Neuronal stem cell (in vitro differentiated cells): ENCODE data around the gene PARD6A.

Experiments
- DNase-seq: peaks from one replicate; pipeline ENCODE4 v3.0.0-alpha.2; 2013; ENCODE audit warnings: low spot score
- H2AFZ ChIP-seq: one replicate; pipeline ENCODE4 v1.6.1; 2013; ENCODE audit warnings: mild to moderate bottlenecking, low read length, inconsistent platforms
- H2AK5ac ChIP-seq: 2 replicates; pipeline ENCODE4 v1.6.1; 2013; ENCODE audit warnings: low read depth, mild to moderate bottlenecking, inconsistent platforms, low read length, moderate library complexity, mixed read lengths
- H2BK120ac ChIP-seq: 2 replicates; pipeline ENCODE4 v1.6.1; 2013; ENCODE audit warnings: low read depth, mild to moderate bottlenecking, inconsistent platforms, low read length, moderate library complexity, mixed read lengths
- H2BK12ac ChIP-seq: one replicate; pipeline ENCODE4 v1.6.1; 2013; ENCODE audit warnings: low read length, inconsistent platforms
- H2BK15ac ChIP-seq: 2 replicates; pipeline ENCODE4 v1.6.1; 2013; ENCODE audit warnings: mild to moderate bottlenecking, low read length, inconsistent platforms, mixed read lengths
- H2BK5ac ChIP-seq: one replicate; pipeline ENCODE4 v1.6.1; 2013; ENCODE audit warnings: inconsistent platforms, mild to moderate bottlenecking, low read length, moderate library complexity
- H3K14ac ChIP-seq: one replicate; pipeline ENCODE4 v1.6.1; 2013; ENCODE audit warnings: low read length, inconsistent platforms
- H3K18ac ChIP-seq: 2 replicates; pipeline ENCODE4 v1.6.1; 2013; ENCODE audit warnings: low read length, inconsistent platforms
- H3K23ac ChIP-seq: 2 replicates; pipeline ENCODE4 v1.6.1; 2013; ENCODE audit warnings: low read depth, mild to moderate bottlenecking, mixed read lengths, low read length, inconsistent platforms; ENCODE audit not compliant: poor library complexity
- H3K27ac ChIP-seq: replicated peaks from 3 replicates; pipeline ENCODE4 v1.5.1; 2013; ENCODE audit warnings: low read length, inconsistent platforms
- H3K27me3 ChIP-seq, 3 experiments: 2 replicates each; pipeline ENCODE4 v1.6.1; 2013; ENCODE audit warnings: low read length in 3 of 3, mild to moderate bottlenecking in 2 of 3, inconsistent platforms in 1 of 3, low read depth in 1 of 3, mixed read lengths in 1 of 3, moderate library complexity in 1 of 3; ENCODE audit not compliant: control insufficient read depth in 3 of 3, insufficient read depth in 3 of 3
- H3K36me3 ChIP-seq, 2 donors: replicated peaks in 1 of 2; 2 replicates each; pipeline ENCODE4 v1.6.1; 2013; ENCODE audit warnings: low read length in 2 of 2; ENCODE audit not compliant: control insufficient read depth in 2 of 2, insufficient read depth in 2 of 2
- H3K4ac ChIP-seq: 2 replicates; pipeline ENCODE4 v1.6.1; 2013; ENCODE audit warnings: inconsistent platforms, mild to moderate bottlenecking, low read length, moderate library complexity
- H3K4me1 ChIP-seq, 2 donors: 1 replicate in 1 of 2; 2 replicates in 1 of 2; pipeline ENCODE4 v1.6.1; 2013; ENCODE audit warnings: low read length in 2 of 2, low read depth in 1 of 2; ENCODE audit not compliant: control insufficient read depth in 2 of 2, insufficient read depth in 1 of 2
- H3K4me2 ChIP-seq: one replicate; pipeline ENCODE4 v1.6.1; 2013; ENCODE audit warnings: mild to moderate bottlenecking, low read length, inconsistent platforms; ENCODE audit not compliant: insufficient read depth, poor library complexity, severe bottlenecking
- H3K4me3 ChIP-seq, 2 donors: 2 replicates each; pipeline ENCODE4 v1.5.1; 2013; ENCODE audit warnings: low read length in 2 of 2, mild to moderate bottlenecking in 2 of 2, inconsistent platforms in 1 of 2, moderate library complexity in 1 of 2
- H3K79me1 ChIP-seq: one replicate; pipeline ENCODE4 v1.6.1; 2013; ENCODE audit warnings: low read depth, mild to moderate bottlenecking, inconsistent platforms, low read length, moderate library complexity
- H3K9ac ChIP-seq: one replicate; pipeline ENCODE4 v1.6.1; 2013; ENCODE audit warnings: mild to moderate bottlenecking, low read depth, low read length, inconsistent platforms; ENCODE audit not compliant: poor library complexity
- H3K9me3 ChIP-seq, 2 donors: replicated peaks in 1 of 2; 2 replicates each; pipeline versions ENCODE3 to v1.6.1; 2013; ENCODE audit warnings: low read length in 2 of 2, mild to moderate bottlenecking in 2 of 2, inconsistent platforms in 1 of 2, low read depth in 1 of 2, mixed read lengths in 1 of 2, moderate library complexity in 1 of 2; ENCODE audit not compliant: control insufficient read depth in 2 of 2, insufficient read depth in 1 of 2
- H4K8ac ChIP-seq: one replicate; pipeline ENCODE4 v1.6.1; 2013; ENCODE audit warnings: low read depth, mild to moderate bottlenecking, inconsistent platforms, low read length, moderate library complexity
- H4K91ac ChIP-seq: one replicate; pipeline ENCODE4 v1.6.1; 2013; ENCODE audit warnings: low read length, low read depth, mild to moderate bottlenecking, inconsistent platforms; ENCODE audit not compliant: poor library complexity
- WGBS, 2 donors: extraction: QIAGEN DNeasy Blood & Tissue Kit; methylation state at CpG; one replicate each; pipeline ENCODE4 v1.1.7; 2013; ENCODE audit warnings: missing lambda C conversion rate in 2 of 2, mixed read lengths in 1 of 2; ENCODE audit not compliant: insufficient read length in 2 of 2, insufficient replicate concordance in 1 of 2; ENCODE audit errors: extremely low coverage in 2 of 2; 5-methylcytosine and 5-hydroxymethylcytosine counted together

The PARD6A gene

DNA sequence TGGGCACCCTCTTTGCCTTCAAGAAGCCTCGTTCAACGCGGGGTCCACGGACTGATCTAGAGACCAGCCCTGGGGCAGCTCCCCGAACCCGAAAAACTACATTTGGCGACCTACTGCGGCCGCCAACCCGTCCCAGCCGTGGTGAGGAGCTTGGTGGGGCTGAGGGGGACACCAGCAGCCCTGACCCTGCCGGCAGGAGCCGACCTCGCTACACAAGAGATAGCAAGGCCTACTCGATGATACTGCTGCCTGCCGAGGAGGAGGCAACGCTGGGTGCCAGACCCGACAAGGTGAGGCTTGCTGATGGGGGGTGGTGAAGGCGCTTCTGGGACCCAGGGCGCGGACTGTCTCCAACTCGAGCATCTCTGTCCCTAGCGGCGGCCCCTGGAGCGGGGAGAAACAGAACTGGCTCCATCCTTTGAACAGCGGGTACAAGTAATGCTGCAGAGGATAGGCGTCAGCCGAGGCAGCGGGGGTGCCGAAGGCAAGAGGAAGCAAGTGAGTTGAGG is 6.3 kb upstream of the PARD6A start:
- no peak overlapping the region for H3K14ac ChIP-seq
- no peak overlapping the region for H4K91ac ChIP-seq
- H3K27ac ChIP-seq, result no peak overlapping the region
- H2AFZ ChIP-seq, result no peak overlapping the region
- H3K4ac ChIP-seq, result no peak overlapping the region
- no peak overlapping the region for H2BK120ac ChIP-seq
- no peak for DNase-seq
- no peak overlapping the region for H2BK12ac ChIP-seq
- peaks cover 0 to 24% of the 10 kb centered on the region in 2 donors for H3K36me3 ChIP-seq
- peaks cover 3 to 46% (median 43%) of the 10 kb centered on the region in 3 experiments for H3K27me3 ChIP-seq
- no CpG with 5 or more reads among the region's 30 CpGs for WGBS, 2 donors
- no peak overlapping the region for H3K4me2 ChIP-seq
- peak overlapping the region; percentile 96 for H3K23ac ChIP-seq
- H2BK5ac ChIP-seq, result no peak overlapping the region
- H3K18ac ChIP-seq, result no peak overlapping the region
- peaks cover 4% of the 10 kb centered on the region for H3K79me1 ChIP-seq
- peaks cover 5 to 14% of the 10 kb centered on the region in 2 donors for H3K4me1 ChIP-seq
- H3K9ac ChIP-seq, result no peak overlapping the region
- H2BK15ac ChIP-seq, result peak overlapping the region; percentile 11
- no peak overlapping the region for H3K4me3 ChIP-seq
- no peak overlapping the region for H4K8ac ChIP-seq
- H2AK5ac ChIP-seq, result no peak overlapping the region
- peaks cover 0 to 2% of the 10 kb centered on the region in 2 donors for H3K9me3 ChIP-seq

GRCh38 chr16:67655363-67655762 is 5.4 kb upstream of the PARD6A start:
- no peak overlapping the region for H4K8ac ChIP-seq
- no peak overlapping the region for H2BK5ac ChIP-seq
- peaks cover 7% of the 10 kb centered on the region in 2 donors for H3K4me1 ChIP-seq
- no peak overlapping the region for H3K14ac ChIP-seq
- H3K36me3 ChIP-seq, result peaks cover 0 to 24% of the 10 kb centered on the region in 2 donors
- no peak overlapping the region for H2BK15ac ChIP-seq
- no peak overlapping the region for H2BK12ac ChIP-seq
- H2BK120ac ChIP-seq, result no peak overlapping the region
- no peak overlapping the region for H3K4me2 ChIP-seq
- H3K18ac ChIP-seq, result no peak overlapping the region
- no peak overlapping the region for H2AK5ac ChIP-seq
- H4K91ac ChIP-seq, result no peak overlapping the region
- peaks cover 10% of the 10 kb centered on the region for H3K79me1 ChIP-seq
- no peak overlapping the region for H2AFZ ChIP-seq
- H3K9ac ChIP-seq, result no peak overlapping the region
- H3K9me3 ChIP-seq, result peaks cover 0 to 2% of the 10 kb centered on the region in 2 donors
- H3K4me3 ChIP-seq, result no peak overlapping the region
- H3K27ac ChIP-seq, result no peak overlapping the region
- no peak for DNase-seq
- no peak overlapping the region for H3K23ac ChIP-seq
- no peak overlapping the region for H3K4ac ChIP-seq
- peaks cover 3 to 39% (median 37%) of the 10 kb centered on the region in 3 experiments for H3K27me3 ChIP-seq
- no CpG with 5 or more reads among the region's 4 CpGs for WGBS, 2 donors

- Histone ChIP-seq H2BK15ac (no peak overlapping the region), H3K79me1 (peaks cover 10% of the 10 kb centered on the region), H3K36me3 (peaks cover 0 to 25% of the 10 kb centered on the region in 2 donors), H4K91ac (no peak overlapping the region), H3K27ac (no peak overlapping the region), H2BK12ac (no peak overlapping the region), H3K23ac (no peak overlapping the region), H3K27me3 (peaks cover 3 to 30% (median 26%) of the 10 kb centered on the region in 3 experiments), H3K4ac (no peak overlapping the region), H3K9me3 (peaks cover 0 to 2% of the 10 kb centered on the region in 2 donors), H3K18ac (no peak overlapping the region), H2BK120ac (no peak overlapping the region), H4K8ac (no peak overlapping the region), H3K4me2 (no peak overlapping the region), H2AK5ac (no peak overlapping the region), H2AFZ (no peak overlapping the region), H3K4me1 (peaks cover 8 to 10% of the 10 kb centered on the region in 2 donors), H2BK5ac (no peak overlapping the region), H3K14ac (no peak overlapping the region), H3K9ac (no peak overlapping the region), H3K4me3 (no peak overlapping the region)
- no peak for DNase-seq
- no CpG with 5 or more reads among the region's 9 CpGs for WGBS, 2 donors
Measured at GRCh38 chr16:67656344-67657016, 4.3 kb upstream of the PARD6A start.

- H3K4me2 ChIP-seq, result no peak overlapping the region
- H4K91ac ChIP-seq, result no peak overlapping the region
- no peak overlapping the region for H3K18ac ChIP-seq
- H3K79me1 ChIP-seq, result peaks cover 12% of the 10 kb centered on the region
- peaks cover 3 to 27% (median 20%) of the 10 kb centered on the region in 3 experiments for H3K27me3 ChIP-seq
- no peak overlapping the region for H2AK5ac ChIP-seq
- no peak overlapping the region for H4K8ac ChIP-seq
- no peak overlapping the region for H3K9ac ChIP-seq
- H3K4me3 ChIP-seq, result no peak overlapping the region
- no peak for DNase-seq
- H3K9me3 ChIP-seq, result peaks cover 0 to 2% of the 10 kb centered on the region in 2 donors
- no peak overlapping the region for H2BK5ac ChIP-seq
- H2AFZ ChIP-seq, result no peak overlapping the region
- no peak overlapping the region for H3K4ac ChIP-seq
- WGBS, 2 donors, result no CpG with 5 or more reads among the region's 16 CpGs
- no peak overlapping the region for H3K23ac ChIP-seq
- no peak overlapping the region for H3K27ac ChIP-seq
- H3K36me3 ChIP-seq, result peaks cover under 1 to 30% of the 10 kb centered on the region in 2 donors
- H2BK120ac ChIP-seq, result no peak overlapping the region
- no peak overlapping the region for H2BK15ac ChIP-seq
- H3K4me1 ChIP-seq, result peaks cover 10% of the 10 kb centered on the region in 2 donors
- H2BK12ac ChIP-seq, result no peak overlapping the region
- no peak overlapping the region for H3K14ac ChIP-seq
Measured at GRCh38 chr16:67657017-67657608, 3.6 kb upstream of the PARD6A start.
